MM.1S (cell line): Measurements from ENCODE around the gene PGPEP1.

Experiments
- EZH2 ChIP-seq: fragments of 300-600 bp; sonication (generic); optimal IDR thresholded peaks from 2 replicates; pipeline ENCODE3; 2017; ENCODE audit warnings: low read depth, mild to moderate bottlenecking, antibody characterized with exemption, low read length, mixed read lengths
- EZH2phosphoT487 ChIP-seq: fragments of 300-600 bp; sonication (generic); IDR thresholded peaks from 2 replicates; pipeline ENCODE4 v1.6.1; 2018; ENCODE audit warnings: antibody characterized with exemption, low read length
- TF ChIP-seq, protein P1 (sequence below): fragments of 300-600 bp; sonication (generic); IDR thresholded peaks from 2 replicates; pipeline ENCODE4 v1.5.1; 2016; ENCODE audit warnings: antibody characterized with exemption, low read length, mixed read lengths

DNA sequence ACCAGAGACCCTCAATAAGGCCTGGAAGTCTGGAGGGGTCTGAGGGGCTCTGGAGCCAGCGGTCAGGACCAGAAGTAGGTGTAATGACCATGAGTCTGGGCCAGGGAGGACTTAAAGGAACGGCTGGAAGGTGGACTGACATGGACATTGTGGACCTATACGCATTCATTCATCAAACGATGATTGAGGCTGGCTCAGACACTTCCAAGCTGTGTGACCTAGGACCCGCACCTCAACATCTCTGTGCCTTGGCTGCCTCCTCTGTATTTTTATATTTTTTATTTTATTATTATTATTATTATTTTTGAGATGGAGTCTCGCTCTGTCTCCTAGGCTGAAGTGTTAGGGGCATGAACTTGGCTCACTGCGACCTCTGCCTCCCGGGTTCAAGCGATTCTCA is 66.4 kb downstream of the PGPEP1 start:
- TF ChIP-seq, protein P1, sequence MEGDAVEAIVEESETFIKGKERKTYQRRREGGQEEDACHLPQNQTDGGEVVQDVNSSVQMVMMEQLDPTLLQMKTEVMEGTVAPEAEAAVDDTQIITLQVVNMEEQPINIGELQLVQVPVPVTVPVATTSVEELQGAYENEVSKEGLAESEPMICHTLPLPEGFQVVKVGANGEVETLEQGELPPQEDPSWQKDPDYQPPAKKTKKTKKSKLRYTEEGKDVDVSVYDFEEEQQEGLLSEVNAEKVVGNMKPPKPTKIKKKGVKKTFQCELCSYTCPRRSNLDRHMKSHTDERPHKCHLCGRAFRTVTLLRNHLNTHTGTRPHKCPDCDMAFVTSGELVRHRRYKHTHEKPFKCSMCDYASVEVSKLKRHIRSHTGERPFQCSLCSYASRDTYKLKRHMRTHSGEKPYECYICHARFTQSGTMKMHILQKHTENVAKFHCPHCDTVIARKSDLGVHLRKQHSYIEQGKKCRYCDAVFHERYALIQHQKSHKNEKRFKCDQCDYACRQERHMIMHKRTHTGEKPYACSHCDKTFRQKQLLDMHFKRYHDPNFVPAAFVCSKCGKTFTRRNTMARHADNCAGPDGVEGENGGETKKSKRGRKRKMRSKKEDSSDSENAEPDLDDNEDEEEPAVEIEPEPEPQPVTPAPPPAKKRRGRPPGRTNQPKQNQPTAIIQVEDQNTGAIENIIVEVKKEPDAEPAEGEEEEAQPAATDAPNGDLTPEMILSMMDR: no peak
- TF ChIP-seq EZH2 (no peak), EZH2phosphoT487 (no peak)
